Liver (tissue), 9 donors: ENCODE data around the gene SLC12A2. TPM values are rescaled to one million over a fixed set of nuclear protein-coding genes. Genes with fewer than 3 reads are reported as not detected.

Experiments used
- DNase-seq: peaks from one replicate; pipeline ENCODE4 v3.0.0-alpha.2; 2017; ENCODE audit warnings: low spot score
- H3K27ac ChIP-seq, 2 donors: one replicate each; pipeline ENCODE4 v1.7.0; 2013; ENCODE audit warnings: inconsistent platforms in 2 of 2, low read length in 2 of 2, control low read depth in 1 of 2, low read depth in 1 of 2, mild to moderate bottlenecking in 1 of 2
- H3K27me3 ChIP-seq, 4 donors: one replicate each; pipeline versions ENCODE4 v1.6.1 to v1.7.0; 2013; ENCODE audit warnings: low read length in 3 of 4, inconsistent platforms in 1 of 4, mild to moderate bottlenecking in 1 of 4, moderate library complexity in 1 of 4; ENCODE audit not compliant: control insufficient read depth in 4 of 4, insufficient read depth in 4 of 4
- H3K36me3 ChIP-seq, 4 donors: one replicate each; pipeline versions ENCODE4 v1.6.1 to v1.7.0; 2013; ENCODE audit warnings: low read length in 3 of 4, mild to moderate bottlenecking in 3 of 4, low read depth in 1 of 4, moderate library complexity in 1 of 4; ENCODE audit not compliant: control insufficient read depth in 4 of 4, insufficient read depth in 3 of 4
- H3K4me1 ChIP-seq, 4 donors: one replicate each; pipeline versions ENCODE4 v1.6.1 to v1.7.0; 2013; ENCODE audit warnings: low read length in 3 of 4, mild to moderate bottlenecking in 3 of 4, moderate library complexity in 1 of 4; ENCODE audit not compliant: control insufficient read depth in 4 of 4, insufficient read depth in 4 of 4
- H3K4me3 ChIP-seq, 3 donors: one replicate each; pipeline versions ENCODE4 v1.6.1 to v1.7.0; 2013; ENCODE audit warnings: low read length in 3 of 3, control low read depth in 1 of 3, low read depth in 1 of 3, mild to moderate bottlenecking in 1 of 3
- H3K9ac ChIP-seq, 2 donors: one replicate each; pipeline ENCODE4 v1.7.0; 2013; ENCODE audit warnings: low read length in 2 of 2, mild to moderate bottlenecking in 2 of 2, moderate library complexity in 2 of 2, control low read depth in 1 of 2, low read depth in 1 of 2
- H3K9me3 ChIP-seq, 4 donors: one replicate each; pipeline versions ENCODE4 v1.6.1 to v1.7.0; 2013; ENCODE audit warnings: low read length in 3 of 4; ENCODE audit not compliant: control insufficient read depth in 4 of 4
- CTCF ChIP-seq: fragments of 150-350 bp; IDR thresholded peaks from 2 replicates; pipeline ENCODE4 v1.5.1; 2017; ENCODE audit warnings: improper control_type of control experiment, low read depth, low read length; ENCODE audit not compliant: missing input control
- EGR1 ChIP-seq, 2 donors: IDR thresholded peaks; 2 replicates each; pipeline ENCODE4 v1.6.1; 2016 to 2018; ENCODE audit warnings: antibody characterized with exemption in 2 of 2, low read depth in 2 of 2
- FOXA1 ChIP-seq: IDR thresholded peaks from 2 replicates; pipeline ENCODE4 v1.6.1; 2016; ENCODE audit warnings: antibody characterized with exemption
- FOXA2 ChIP-seq: IDR thresholded peaks from 2 replicates; pipeline ENCODE4 v1.6.1; 2016; ENCODE audit warnings: antibody characterized with exemption
- GABPA ChIP-seq, 2 donors: IDR thresholded peaks in 1 of 2; conservative IDR thresholded peaks in 1 of 2; 2 replicates each; pipeline ENCODE4 v1.6.1; 2016; ENCODE audit warnings: antibody characterized with exemption in 2 of 2, mild to moderate bottlenecking in 1 of 2, moderate library complexity in 1 of 2
- HNF4A ChIP-seq, 2 donors: conservative IDR thresholded peaks; 2 replicates each; pipeline ENCODE4 v1.6.1; 2016; ENCODE audit warnings: antibody characterized with exemption in 2 of 2, mild to moderate bottlenecking in 2 of 2
- HNF4G ChIP-seq: IDR thresholded peaks from 2 replicates; pipeline ENCODE4 v1.6.1; 2016; ENCODE audit warnings: antibody characterized with exemption
- JUND ChIP-seq, 2 donors: IDR thresholded peaks; 2 replicates each; pipeline ENCODE4 v1.6.1; 2016; ENCODE audit warnings: antibody characterized with exemption in 2 of 2
- MAX ChIP-seq: IDR thresholded peaks from 2 replicates; pipeline ENCODE4 v1.6.1; 2016; ENCODE audit warnings: antibody characterized with exemption
- NR2F2 ChIP-seq: IDR thresholded peaks from 2 replicates; pipeline ENCODE4 v1.6.1; 2016; ENCODE audit warnings: antibody characterized with exemption
- RAD21 ChIP-seq, 2 donors: IDR thresholded peaks; 2 replicates each; pipeline ENCODE4 v1.6.1; 2016; ENCODE audit warnings: antibody characterized with exemption in 2 of 2, mild to moderate bottlenecking in 2 of 2
- REST ChIP-seq: IDR thresholded peaks from 2 replicates; pipeline ENCODE4 v1.6.1; 2016; ENCODE audit warnings: antibody characterized with exemption, mild to moderate bottlenecking
- RXRA ChIP-seq, 2 donors: IDR thresholded peaks; 2 replicates each; pipeline ENCODE4 v1.6.1; 2017 to 2018; ENCODE audit warnings: antibody characterized with exemption in 2 of 2, mild to moderate bottlenecking in 1 of 2
- SP1 ChIP-seq: IDR thresholded peaks from 2 replicates; pipeline ENCODE4 v1.6.1; 2018; ENCODE audit warnings: antibody characterized with exemption, mild to moderate bottlenecking
- TAF1 ChIP-seq: conservative IDR thresholded peaks from 2 replicates; pipeline ENCODE4 v1.6.1; 2016; ENCODE audit warnings: antibody characterized with exemption, mild to moderate bottlenecking
- YY1 ChIP-seq: IDR thresholded peaks from 2 replicates; pipeline ENCODE4 v1.6.1; 2016; ENCODE audit warnings: antibody characterized with exemption, mild to moderate bottlenecking
- ZBTB33 ChIP-seq: IDR thresholded peaks from 2 replicates; pipeline ENCODE4 v1.6.1; 2016; ENCODE audit warnings: antibody characterized with exemption
- WGBS: extraction: QIAGEN DNeasy Blood & Tissue Kit; methylation state at CpG from one replicate; pipeline ENCODE4 v1.1.7; 2013; 5-methylcytosine and 5-hydroxymethylcytosine counted together
- polyA plus RNA-seq, 2 donors: library from polyadenylated mRNA; stranded (reverse) in 1 of 2; unstranded in 1 of 2; fragments of 200-250 nt in 1 of 2; fragments of >200 nt in 1 of 2; fragmentation: Nextera tagmentation in 1 of 2; extraction: Ambion mirVana in 1 of 2; gene quantifications; one replicate each; pipeline versions ENCODE4 v1.2.1 to v1.2.3, GENCODE V29; 2013 to 2015
- total RNA-seq, 2 donors: library from RNA; depleted of rRNA; stranded (reverse); fragments of >200 nt; gene quantifications; one replicate each; pipeline ENCODE4 v1.2.3, GENCODE V29; 2014
- TF ChIP-seq, protein P1 (sequence below): IDR thresholded peaks from 2 replicates; pipeline ENCODE4 v1.6.1; 2016; ENCODE audit warnings: antibody characterized with exemption
- donor health status: healthy.
- donor health status: healthy.
- donor health status: healthy.
- donor health status: healthy.
- donor health status: healthy.

SLC12A2 gene
- total and polyA plus RNA-seq, 4 donors = 2.5 to 10.9 (median 5.7) TPM

GRCh38 chr5:128213833-128214232 lies 130.3 kb downstream of the SLC12A2 start:
- Histone ChIP-seq H3K9ac (no peak overlapping the region), H3K4me3 (no peak overlapping the region), H3K9me3 (no peaks in the 10 kb centered on the region), H3K27ac (no peak overlapping the region), H3K27me3 (no peaks in the 10 kb centered on the region), H3K4me1 (no peaks in the 10 kb centered on the region), H3K36me3 (no peaks in the 10 kb centered on the region)
- DNase-seq = no peak
- TF ChIP-seq ZBTB33 (no peak), FOXA2 (no peak), GABPA (IDR thresholded peaks at IDR 0.05 in 1 of 2, conservative IDR thresholded peaks at IDR 0.05 in 1 of 2) (no peak), NR2F2 (no peak), JUND (IDR thresholded peaks at IDR 0.05) (no peak), HNF4A (conservative IDR thresholded peaks at IDR 0.05) (no peak), YY1 (no peak), REST (no peak), SP1 (no peak), CTCF (no peak), TAF1 (no peak), HNF4G (no peak)
- TF ChIP-seq, protein P1, sequence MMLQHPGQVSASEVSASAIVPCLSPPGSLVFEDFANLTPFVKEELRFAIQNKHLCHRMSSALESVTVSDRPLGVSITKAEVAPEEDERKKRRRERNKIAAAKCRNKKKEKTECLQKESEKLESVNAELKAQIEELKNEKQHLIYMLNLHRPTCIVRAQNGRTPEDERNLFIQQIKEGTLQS = no peak
- 75% methylated on average over 5 of the region's 5 CpGs for WGBS

GRCh38 chr5:128216285-128216684 lies 132.7 kb downstream of the SLC12A2 start:
- TF ChIP-seq YY1 = no peak
- TF ChIP-seq HNF4A (conservative IDR thresholded peaks at IDR 0.05) = no peak
- TF ChIP-seq FOXA2 = no peak
- no peak for TF ChIP-seq RXRA (IDR thresholded peaks at IDR 0.05)
- TF ChIP-seq MAX = no peak
- no peak for TF ChIP-seq EGR1 (IDR thresholded peaks at IDR 0.05; ENCODE audit: low read depth in 2 of 2)
- TF ChIP-seq RAD21 (IDR thresholded peaks at IDR 0.05) = no peak
- no peak for TF ChIP-seq CTCF
- no peak for TF ChIP-seq SP1
- TF ChIP-seq JUND (IDR thresholded peaks at IDR 0.05) = no peak
- TF ChIP-seq FOXA1 = no peak
- H3K36me3 ChIP-seq = no peaks in the 10 kb centered on the region
- no peaks in the 10 kb centered on the region for H3K27me3 ChIP-seq
- H3K9ac ChIP-seq = no peak overlapping the region
- H3K4me3 ChIP-seq = no peak overlapping the region
- 91% methylated on average over 7 of the region's 7 CpGs for WGBS
- H3K4me1 ChIP-seq = no peaks in the 10 kb centered on the region
- H3K27ac ChIP-seq = no peak overlapping the region
- DNase-seq = no peak
- no peaks in the 10 kb centered on the region for H3K9me3 ChIP-seq
